Occipital lobe (tissue), 2 donors: ENCODE results near the gene CUX1. TPM values are rescaled to one million over a fixed set of nuclear protein-coding genes. Genes with fewer than 3 reads are reported as not detected.

Experiments used
- DNase-seq: peaks from one replicate; lab custom pipeline; 2025; lab: John Stamatoyannopoulos, UW
- total RNA-seq: library from RNA; depleted of rRNA; stranded (reverse); fragments of >200 nt; gene quantifications from one replicate; pipeline ENCODE4 v1.2.3, GENCODE V29; 2014

Gene CUX1
- total RNA-seq, 1 donor from 2014 or later = 23.2 TPM

GRCh38 chr7:101890749-101891523 is 73.5 kb downstream of the CUX1 start:
- DNase-seq = no peak

GRCh38 chr7:101891936-101892640 is 74.7 kb downstream of the CUX1 start:
- no peak for DNase-seq

- DNase-seq = no peak
Measured at GRCh38 chr7:101893341-101894082, 76.1 kb downstream of the CUX1 start.

- DNase-seq = no peak
Measured at GRCh38 chr7:101896316-101896715, 78.9 kb downstream of the CUX1 start.

- no peak for DNase-seq
Measured at GRCh38 chr7:101896941-101897340, 79.5 kb downstream of the CUX1 start.

- DNase-seq = no peak
Measured at GRCh38 chr7:101898106-101898505, 80.7 kb downstream of the CUX1 start.

GRCh38 chr7:101899616-101900015 is 82.2 kb downstream of the CUX1 start:
- no peak for DNase-seq

- peak; percentile 54 for DNase-seq
Measured at GRCh38 chr7:101900103-101900502, 82.7 kb downstream of the CUX1 start.

GRCh38 chr7:101901661-101902491 is 84.5 kb downstream of the CUX1 start:
- DNase-seq = no peak

- DNase-seq = no peak
Measured at GRCh38 chr7:101902680-101903514, 85.5 kb downstream of the CUX1 start.

GRCh38 chr7:101903515-101903868 is 86.1 kb downstream of the CUX1 start:
- DNase-seq = no peak

- no peak for DNase-seq
Measured at GRCh38 chr7:101904019-101904418, 86.6 kb downstream of the CUX1 start.

GRCh38 chr7:101905203-101905865 is 87.9 kb downstream of the CUX1 start:
- no peak for DNase-seq

- DNase-seq = no peak
Measured at GRCh38 chr7:101906291-101907240, 89.1 kb downstream of the CUX1 start.

- no peak for DNase-seq
Measured at GRCh38 chr7:101910991-101911799, 93.8 kb downstream of the CUX1 start.

GRCh38 chr7:101911800-101912715 is 94.6 kb downstream of the CUX1 start:
- no peak for DNase-seq

- no peak for DNase-seq
Measured at GRCh38 chr7:101912716-101913110, 95.3 kb downstream of the CUX1 start.
